HepG2 (cell line): ENCODE measurements around the gene MTFP1. TPM values are rescaled to one million over a fixed set of nuclear protein-coding genes. Genes with fewer than 3 reads are reported as not detected.

Experiments
- ARNT ChIP-seq: fragments of 450-650 bp; IDR thresholded peaks from 2 replicates; pipeline ENCODE4 v1.6.1; 2017
- CCDC6 ChIP-seq: sonication (generic); formaldehyde crosslinking; IDR thresholded peaks from 2 replicates; pipeline ENCODE4 v1.8.1; 2022; ENCODE audit warnings: mild to moderate bottlenecking, missing genetic modification reagents, moderate library complexity
- HCFC1 ChIP-seq: fragments of 150-350 bp; IDR thresholded peaks from 2 replicates; pipeline ENCODE4 v1.6.1; 2014; ENCODE audit warnings: low read depth, low read length
- KDM3A ChIP-seq: IDR thresholded peaks from 2 replicates; pipeline ENCODE4 v1.6.1; 2018; ENCODE audit warnings: low read depth, missing compliant biosample characterization
- KLF9 ChIP-seq: IDR thresholded peaks from 2 replicates; pipeline ENCODE4 v1.6.1; 2016; ENCODE audit warnings: low read depth
- NFYB ChIP-seq: sonication (generic); formaldehyde crosslinking; IDR thresholded peaks from 2 replicates; pipeline ENCODE4 v1.4.0; 2020; ENCODE audit warnings: missing genetic modification reagents
- NR0B2 ChIP-seq: sonication (generic); formaldehyde crosslinking; IDR thresholded peaks from 2 replicates; pipeline ENCODE4 v1.4.0; 2020; ENCODE audit warnings: mild to moderate bottlenecking, missing genetic modification reagents
- PAWR ChIP-seq: sonication (generic); formaldehyde crosslinking; IDR thresholded peaks from 2 replicates; pipeline ENCODE4 v1.4.0; 2020; ENCODE audit warnings: missing genetic modification reagents, mild to moderate bottlenecking, borderline replicate concordance
- PCBP2 ChIP-seq: fragments of 200-400 bp; formaldehyde crosslinking; optimal IDR thresholded peaks from 2 replicates; pipeline ENCODE3; 2018; ENCODE audit warnings: low read length, low read depth; ENCODE audit not compliant: poor library complexity, severe bottlenecking
- RARG ChIP-seq: sonication (generic); formaldehyde crosslinking; IDR thresholded peaks from 2 replicates; pipeline ENCODE4 v1.4.0; 2020; ENCODE audit warnings: low read depth, mild to moderate bottlenecking, missing genetic modification reagents
- THYN1 ChIP-seq: sonication (generic); formaldehyde crosslinking; IDR thresholded peaks from 2 replicates; pipeline ENCODE4 v1.8.1; 2023; ENCODE audit warnings: low read depth, mild to moderate bottlenecking, moderate library complexity, missing genetic modification reagents, borderline replicate concordance
- ZNF143 ChIP-seq: sonication (generic); formaldehyde crosslinking; IDR thresholded peaks from 2 replicates; pipeline ENCODE4 v1.4.0; 2020; ENCODE audit warnings: missing genetic modification reagents
- ZNF383 ChIP-seq: sonication (generic); formaldehyde crosslinking; IDR thresholded peaks from 2 replicates; pipeline ENCODE4 v1.4.0; 2020; ENCODE audit warnings: missing genetic modification reagents, mild to moderate bottlenecking, borderline replicate concordance
- ZNF407 ChIP-seq: sonication (generic); formaldehyde crosslinking; IDR thresholded peaks from one replicate; pipeline ENCODE4 v1.5.1; 2020; ENCODE audit warnings: mild to moderate bottlenecking, missing genetic modification reagents; ENCODE audit errors: not compliant biosample characterization
- ZNF547 ChIP-seq: sonication (generic); formaldehyde crosslinking; IDR thresholded peaks from 2 replicates; pipeline ENCODE4 v1.5.1; 2020; ENCODE audit warnings: mild to moderate bottlenecking, missing genetic modification reagents
- ZNF781 ChIP-seq: sonication (generic); formaldehyde crosslinking; IDR thresholded peaks from 2 replicates; pipeline ENCODE4 v1.5.1; 2020; ENCODE audit warnings: borderline replicate concordance, mild to moderate bottlenecking, missing genetic modification reagents; ENCODE audit errors: not compliant biosample characterization
- ZNF883 ChIP-seq: sonication (generic); formaldehyde crosslinking; IDR thresholded peaks from 2 replicates; pipeline ENCODE4 v1.5.1; 2020; ENCODE audit warnings: mild to moderate bottlenecking, missing genetic modification reagents; ENCODE audit errors: not compliant biosample characterization
- polyA plus RNA-seq, 8 experiments: library from polyadenylated mRNA; depleted of rRNA in 3 of 8; stranded (reverse) in 7 of 8; unstranded in 1 of 8; fragments of >200 nt; fragmentation: Illumina TruSeq in 4 of 8; extraction: Trizol in 4 of 8; gene quantifications; 2 replicates each; pipeline versions ENCODE4 v1.2.1 to v1.2.3, GENCODE V29; 2011 to 2016; ENCODE audit warnings: low read depth in 4 of 8, missing spikeins in 1 of 8, mixed read lengths in 1 of 8; ENCODE audit not compliant: insufficient read depth in 1 of 8
- total RNA-seq, 5 experiments: library from RNA; depleted of rRNA; stranded (reverse); fragments of >200 nt; fragmentation: Illumina TruSeq; extraction: Trizol; gene quantifications; 2 replicates each; pipeline ENCODE4 v1.2.3, GENCODE V29; 2016; ENCODE audit warnings: low read depth in 1 of 5
- TF ChIP-seq, protein P1 (sequence below): sonication (generic); formaldehyde crosslinking; conservative IDR thresholded peaks from 2 replicates; pipeline ENCODE4 v1.8.0; 2022; ENCODE audit warnings: low read depth, missing genetic modification reagents
- TF ChIP-seq, protein P2 (sequence below): sonication (generic); formaldehyde crosslinking; IDR thresholded peaks from 2 replicates; pipeline ENCODE4 v1.8.1; 2023; ENCODE audit warnings: mild to moderate bottlenecking, moderate library complexity, missing genetic modification reagents

Gene MTFP1
- total and polyA plus RNA-seq, 2 of the 13 experiments (the other 11 are each of a cell fraction or from before 2014, with no cell fraction given): 29.5 to 45.6 TPM

DNA sequence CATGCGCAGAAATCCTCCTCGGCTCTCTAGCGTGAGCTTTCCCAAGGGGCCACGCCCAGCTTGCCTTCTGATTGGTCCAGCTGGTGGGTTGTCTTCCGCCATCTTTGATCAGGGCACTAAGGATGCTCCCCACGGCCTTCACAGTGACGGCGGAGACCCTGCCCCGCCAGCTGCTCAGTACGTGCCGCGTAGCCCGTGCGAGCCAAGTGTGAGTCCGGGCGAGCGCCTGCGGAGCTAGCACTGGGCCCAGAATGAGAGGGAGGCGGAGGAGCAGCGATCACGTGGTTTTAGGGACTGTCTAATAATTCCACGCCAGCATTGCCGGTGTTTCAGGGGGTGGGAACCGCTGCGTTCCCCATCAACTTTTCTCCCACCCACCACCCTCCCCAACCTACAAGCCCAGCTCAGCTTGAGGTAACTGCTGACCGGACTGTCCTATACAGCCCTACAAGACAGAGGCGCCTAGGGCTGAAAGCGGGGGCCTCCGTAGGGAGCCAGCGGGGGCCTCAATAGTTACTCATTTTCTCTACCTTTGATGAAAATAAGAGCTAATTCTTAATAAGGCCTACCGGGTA is 1.5 kb upstream of the MTFP1 start (continued):
- TF ChIP-seq, protein P1, sequence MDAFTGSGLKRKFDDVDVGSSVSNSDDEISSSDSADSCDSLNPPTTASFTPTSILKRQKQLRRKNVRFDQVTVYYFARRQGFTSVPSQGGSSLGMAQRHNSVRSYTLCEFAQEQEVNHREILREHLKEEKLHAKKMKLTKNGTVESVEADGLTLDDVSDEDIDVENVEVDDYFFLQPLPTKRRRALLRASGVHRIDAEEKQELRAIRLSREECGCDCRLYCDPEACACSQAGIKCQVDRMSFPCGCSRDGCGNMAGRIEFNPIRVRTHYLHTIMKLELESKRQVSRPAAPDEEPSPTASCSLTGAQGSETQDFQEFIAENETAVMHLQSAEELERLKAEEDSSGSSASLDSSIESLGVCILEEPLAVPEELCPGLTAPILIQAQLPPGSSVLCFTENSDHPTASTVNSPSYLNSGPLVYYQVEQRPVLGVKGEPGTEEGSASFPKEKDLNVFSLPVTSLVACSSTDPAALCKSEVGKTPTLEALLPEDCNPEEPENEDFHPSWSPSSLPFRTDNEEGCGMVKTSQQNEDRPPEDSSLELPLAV: no peak
- TF ChIP-seq RARG (CRISPR knock-in tag): no peak
- TF ChIP-seq ARNT: no peak
- peak; percentile 75 for TF ChIP-seq HCFC1
- no peak for TF ChIP-seq ZNF781 (CRISPR knock-in tag)
- TF ChIP-seq, protein P2, sequence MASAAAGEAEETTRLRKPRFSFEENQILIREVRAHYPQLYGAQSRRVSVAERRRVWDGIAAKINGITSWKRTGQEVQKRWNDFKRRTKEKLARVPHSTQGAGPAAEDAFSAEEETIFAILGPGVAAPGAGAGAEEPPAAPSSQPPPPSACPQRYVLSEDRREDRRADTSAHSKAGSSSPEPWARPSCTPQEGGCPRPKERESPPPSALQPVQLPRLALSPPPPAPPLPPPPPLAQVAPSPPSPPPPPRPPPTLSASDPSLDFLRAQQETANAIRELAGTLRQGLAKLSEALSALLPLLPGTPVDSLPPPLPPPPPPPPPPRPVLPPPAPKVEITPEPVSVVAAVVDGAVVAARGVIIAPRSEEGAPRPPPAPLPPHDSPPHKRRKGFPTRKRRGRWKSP: peak; percentile 35
- TF ChIP-seq PAWR: no peak
- no peak; the same call in none of the 2 replicates for TF ChIP-seq ZNF143 (CRISPR knock-in tag)
- no peak for TF ChIP-seq PCBP2
- TF ChIP-seq KDM3A (CRISPR knock-in tag): no peak
- TF ChIP-seq CCDC6: 0 out of 2 replicates have a peak, but pooled peaks have one; percentile 23
- no peak for TF ChIP-seq NR0B2 (CRISPR knock-in tag)
- no peak for TF ChIP-seq ZNF407 (CRISPR knock-in tag)
- no peak for TF ChIP-seq THYN1 (CRISPR knock-in tag)
- TF ChIP-seq ZNF883 (CRISPR knock-in tag): no peak
- TF ChIP-seq ZNF383 (CRISPR knock-in tag): no peak
- TF ChIP-seq ZNF547 (CRISPR knock-in tag): no peak
- TF ChIP-seq KLF9 (CRISPR knock-in tag): 0 out of 2 replicates have a peak, but pooled peaks have one; percentile 18
- peak; percentile 90 for TF ChIP-seq NFYB (CRISPR knock-in tag)
